HepG2 (cell line): ENCODE results near the gene ORC2. TPM values are rescaled to one million over a fixed set of nuclear protein-coding genes. Genes with fewer than 3 reads are reported as not detected.

ENCODE experiments used
- DPF2 ChIP-seq: sonication (generic); formaldehyde crosslinking; IDR thresholded peaks from 2 replicates; pipeline ENCODE4 v1.4.0; 2020; ENCODE audit warnings: mild to moderate bottlenecking, low read depth, missing genetic modification reagents, borderline replicate concordance
- EZH2 ChIP-seq: conservative IDR thresholded peaks from 2 replicates; pipeline ENCODE4 v1.6.1; 2012; ENCODE audit warnings: mild to moderate bottlenecking, low read depth, low read length, moderate library complexity
- GABPB1 ChIP-seq: IDR thresholded peaks from 2 replicates; pipeline ENCODE4 v1.6.1; 2016; ENCODE audit warnings: mild to moderate bottlenecking, missing genetic modification reagents, moderate library complexity, missing compliant biosample characterization
- MTA1 ChIP-seq: sonication (generic); formaldehyde crosslinking; IDR thresholded peaks from 2 replicates; pipeline ENCODE4 v1.4.0; 2020; ENCODE audit warnings: missing genetic modification reagents, mild to moderate bottlenecking, borderline replicate concordance
- NCOR1 ChIP-seq: fragments of 200-600 bp; sonication (generic); IDR thresholded peaks from 2 replicates; pipeline ENCODE4 v1.7.0; 2017; ENCODE audit warnings: antibody characterized with exemption, low read length, borderline replicate concordance
- TBX3 ChIP-seq: fragments of 450-650 bp; IDR thresholded peaks from 2 replicates; pipeline ENCODE4 v1.6.1; 2017; ENCODE audit warnings: antibody characterized with exemption, mild to moderate bottlenecking, inconsistent platforms, borderline replicate concordance
- ZNF142 ChIP-seq: sonication (generic); formaldehyde crosslinking; IDR thresholded peaks from 2 replicates; pipeline ENCODE4 v1.4.0; 2020; ENCODE audit warnings: missing genetic modification reagents
- ZNF407 ChIP-seq: sonication (generic); formaldehyde crosslinking; IDR thresholded peaks from one replicate; pipeline ENCODE4 v1.5.1; 2020; ENCODE audit warnings: mild to moderate bottlenecking, missing genetic modification reagents; ENCODE audit errors: not compliant biosample characterization
- ZNF441 ChIP-seq: sonication (generic); formaldehyde crosslinking; IDR thresholded peaks from 2 replicates; pipeline ENCODE4 v1.7.0; 2021; ENCODE audit warnings: missing genetic modification reagents, borderline replicate concordance
- ZNF530 ChIP-seq: sonication (generic); formaldehyde crosslinking; IDR thresholded peaks from 2 replicates; pipeline ENCODE4 v1.5.0; 2020; ENCODE audit warnings: low read depth, mild to moderate bottlenecking, missing genetic modification reagents
- polyA plus RNA-seq, 8 experiments: library from polyadenylated mRNA; depleted of rRNA in 3 of 8; stranded (reverse) in 7 of 8; unstranded in 1 of 8; fragments of >200 nt; fragmentation: Illumina TruSeq in 4 of 8; extraction: Trizol in 4 of 8; gene quantifications; 2 replicates each; pipeline versions ENCODE4 v1.2.1 to v1.2.3, GENCODE V29; 2011 to 2016; ENCODE audit warnings: low read depth in 4 of 8, missing spikeins in 1 of 8, mixed read lengths in 1 of 8; ENCODE audit not compliant: insufficient read depth in 1 of 8
- total RNA-seq, 5 experiments: library from RNA; depleted of rRNA; stranded (reverse); fragments of >200 nt; fragmentation: Illumina TruSeq; extraction: Trizol; gene quantifications; 2 replicates each; pipeline ENCODE4 v1.2.3, GENCODE V29; 2016; ENCODE audit warnings: low read depth in 1 of 5

The ORC2 gene
- total and polyA plus RNA-seq, 2 of the 13 experiments (the other 11 are each of a cell fraction or from before 2014, with no cell fraction given): 19.3 to 73.5 TPM

GRCh38 chr2:200963124-200963917 lies at the start of gene ORC2 (continued):
- peak; percentile 97 for TF ChIP-seq ZNF407
- peak; percentile 56 for TF ChIP-seq ZNF441 (CRISPR knock-in tag)
- peak; percentile 85; the same call in 1 of the 2 replicates for TF ChIP-seq NCOR1
- peak; percentile 97 for TF ChIP-seq ZNF142 (CRISPR knock-in tag)
- TF ChIP-seq EZH2: no peak
- peak; percentile 79 for TF ChIP-seq TBX3
- no peak for TF ChIP-seq ZNF530 (CRISPR knock-in tag)
- peak; percentile 94 for TF ChIP-seq GABPB1
- TF ChIP-seq DPF2 (CRISPR knock-in tag): no peak
- peak; percentile 83 for TF ChIP-seq MTA1 (CRISPR knock-in tag)
